Esophagus squamous epithelium (tissue), 5 donors: Measurements from ENCODE around the gene PCBD1. TPM values are rescaled to one million over a fixed set of nuclear protein-coding genes. Genes with fewer than 3 reads are reported as not detected.

Experiments
- DNase-seq: peaks from one replicate; lab custom pipeline; 2025; lab: John Stamatoyannopoulos, UW
- H3K27ac ChIP-seq, 4 donors: fragments of 200-600 bp; sonication (generic); one replicate each; pipeline ENCODE4 v1.5.1; 2016 to 2019; ENCODE audit warnings: mild to moderate bottlenecking in 1 of 4
- H3K27me3 ChIP-seq, 4 donors: fragments of 200-600 bp; sonication (generic); 1 replicate in 3 of 4; 2 replicates in 1 of 4; pipeline versions ENCODE4 v1.5.1 to v1.6.0; 2017 to 2021; ENCODE audit warnings: antibody characterized with exemption in 1 of 4
- H3K36me3 ChIP-seq, 3 donors: fragments of 200-600 bp; sonication (generic); one replicate each; pipeline ENCODE4 v1.5.1; 2016 to 2019
- H3K4me1 ChIP-seq, 3 donors: fragments of 200-600 bp; sonication (generic); one replicate each; pipeline ENCODE4 v1.5.1; 2017 to 2019
- H3K4me3 ChIP-seq, 4 donors: fragments of 200-600 bp; sonication (generic); 1 replicate in 3 of 4; 2 replicates in 1 of 4; pipeline ENCODE4 v1.5.1; 2016 to 2019; ENCODE audit warnings: mild to moderate bottlenecking in 2 of 4, moderate library complexity in 1 of 4
- H3K9me3 ChIP-seq, 3 donors: fragments of 200-600 bp; sonication (generic); one replicate each; pipeline ENCODE4 v1.5.1; 2016 to 2019
- POLR2A ChIP-seq, 4 donors: fragments of 450-650 bp; IDR thresholded peaks; one replicate each; pipeline ENCODE4 v1.6.1; 2017; ENCODE audit warnings: antibody characterized with exemption in 4 of 4, mild to moderate bottlenecking in 4 of 4, moderate library complexity in 3 of 4
- WGBS, 2 donors: methylation state at CpG; one replicate each; pipeline ENCODE4 v1.1.5; 2018; 5-methylcytosine and 5-hydroxymethylcytosine counted together
- intact Hi-C: fragments of 100-400 bp; cut with DNase I; formaldehyde crosslinking; loops from one replicate; pipeline ENCODE4 v1.15.0; 2022
- total RNA-seq, 4 donors: library from RNA; depleted of rRNA; stranded (reverse); fragments of >200 nt; gene quantifications; one replicate each; pipeline ENCODE4 v1.1.0, GENCODE V29; 2016
- TF ChIP-seq, protein P1 (sequence below), 6 experiments: fragments of 450-650 bp in 4 of 6; fragments of 200-600 bp in 2 of 6; sonication (generic) in 2 of 6; IDR thresholded peaks; one replicate each; pipeline ENCODE4 v1.5.1; 2016 to 2019; ENCODE audit warnings: antibody characterized with exemption in 6 of 6, mild to moderate bottlenecking in 4 of 6, moderate library complexity in 4 of 6
- donor health status: DM: yes; HTN: yes; CAD: no.

PCBD1 gene
- total RNA-seq, 4 donors from 2014 or later: 26.2 to 56.3 (median 41.5) TPM

DNA sequence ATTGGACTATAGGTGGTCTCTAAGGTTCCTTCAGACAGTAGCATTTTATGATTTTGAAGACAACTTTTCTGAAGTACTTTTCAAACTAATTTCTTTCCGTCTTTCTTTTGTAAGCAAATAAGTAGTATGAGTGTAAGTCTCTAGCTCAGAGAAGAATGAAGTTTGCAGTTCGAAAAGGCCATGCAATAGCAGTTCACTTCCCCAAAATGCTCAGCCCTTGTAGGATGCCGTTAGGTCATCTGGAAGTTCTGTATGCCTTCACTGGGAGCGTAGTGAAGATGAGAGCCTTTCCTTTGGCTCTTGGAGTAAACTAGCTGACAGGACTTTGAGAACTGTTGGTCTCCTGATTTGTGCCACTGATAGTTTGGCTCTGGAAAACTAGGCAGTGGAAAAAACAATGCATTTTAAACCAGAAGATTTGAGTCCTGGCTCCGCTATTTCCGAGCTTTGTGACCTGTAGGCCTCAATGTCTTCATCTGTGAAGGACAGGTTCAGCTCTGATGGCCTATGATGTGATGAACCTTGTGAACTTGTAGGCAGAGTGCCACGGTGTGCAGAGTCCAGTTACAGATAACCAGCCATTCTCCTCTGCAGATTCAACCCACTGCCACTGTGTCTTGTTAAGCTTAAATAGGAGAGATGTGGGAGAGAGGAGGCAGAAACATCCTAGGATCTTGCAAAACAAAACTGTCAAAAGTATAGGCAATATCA lies 53.8 kb downstream of the PCBD1 start:
- DNase-seq: no peak
- 79 to 85% methylated on average over 7 of the region's 7 CpGs for WGBS, 2 donors
- intact Hi-C loops: no loop called here
- no peak overlapping the region for H3K27ac ChIP-seq
- peaks cover 5 to 65% (median 6%) of the 10 kb centered on the region in 3 donors for H3K4me1 ChIP-seq
- H3K36me3 ChIP-seq: peaks cover 0 to 31% (median 0%) of the 10 kb centered on the region in 3 donors
- no peaks in the 10 kb centered on the region for H3K27me3 ChIP-seq
- no peak overlapping the region for H3K4me3 ChIP-seq
- TF ChIP-seq POLR2A (IDR thresholded peaks at IDR 0.05): no peak
- TF ChIP-seq, protein P1, sequence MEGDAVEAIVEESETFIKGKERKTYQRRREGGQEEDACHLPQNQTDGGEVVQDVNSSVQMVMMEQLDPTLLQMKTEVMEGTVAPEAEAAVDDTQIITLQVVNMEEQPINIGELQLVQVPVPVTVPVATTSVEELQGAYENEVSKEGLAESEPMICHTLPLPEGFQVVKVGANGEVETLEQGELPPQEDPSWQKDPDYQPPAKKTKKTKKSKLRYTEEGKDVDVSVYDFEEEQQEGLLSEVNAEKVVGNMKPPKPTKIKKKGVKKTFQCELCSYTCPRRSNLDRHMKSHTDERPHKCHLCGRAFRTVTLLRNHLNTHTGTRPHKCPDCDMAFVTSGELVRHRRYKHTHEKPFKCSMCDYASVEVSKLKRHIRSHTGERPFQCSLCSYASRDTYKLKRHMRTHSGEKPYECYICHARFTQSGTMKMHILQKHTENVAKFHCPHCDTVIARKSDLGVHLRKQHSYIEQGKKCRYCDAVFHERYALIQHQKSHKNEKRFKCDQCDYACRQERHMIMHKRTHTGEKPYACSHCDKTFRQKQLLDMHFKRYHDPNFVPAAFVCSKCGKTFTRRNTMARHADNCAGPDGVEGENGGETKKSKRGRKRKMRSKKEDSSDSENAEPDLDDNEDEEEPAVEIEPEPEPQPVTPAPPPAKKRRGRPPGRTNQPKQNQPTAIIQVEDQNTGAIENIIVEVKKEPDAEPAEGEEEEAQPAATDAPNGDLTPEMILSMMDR (IDR thresholded peaks at IDR 0.05): no peak
- H3K9me3 ChIP-seq: no peaks in the 10 kb centered on the region

DNA sequence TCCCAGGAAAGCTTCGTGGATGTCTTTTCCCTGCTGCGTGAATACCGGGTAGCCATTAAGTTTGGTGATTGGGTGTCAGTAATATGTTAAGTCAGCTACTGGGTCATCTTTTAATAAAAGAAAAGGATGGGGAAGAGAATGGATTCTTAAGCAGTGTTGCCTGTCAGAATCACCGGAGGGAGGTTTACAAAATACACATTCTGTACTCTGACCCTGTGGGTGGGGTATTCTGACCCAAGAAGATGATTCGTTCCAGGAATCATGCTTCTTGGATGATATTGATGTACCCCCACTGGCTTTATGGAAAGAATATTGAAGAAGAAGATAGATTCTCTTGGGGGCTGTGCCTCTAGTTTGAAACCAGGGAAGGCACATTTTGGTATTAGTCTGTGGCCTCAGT lies 54.3 kb downstream of the PCBD1 start:
- intact Hi-C loops: no loop called here
- 77 to 82% methylated on average over 4 to 5 of the region's 5 CpGs for WGBS, 2 donors
- TF ChIP-seq POLR2A (IDR thresholded peaks at IDR 0.05): no peak
- TF ChIP-seq, protein P1 (IDR thresholded peaks at IDR 0.05): no peak

DNA sequence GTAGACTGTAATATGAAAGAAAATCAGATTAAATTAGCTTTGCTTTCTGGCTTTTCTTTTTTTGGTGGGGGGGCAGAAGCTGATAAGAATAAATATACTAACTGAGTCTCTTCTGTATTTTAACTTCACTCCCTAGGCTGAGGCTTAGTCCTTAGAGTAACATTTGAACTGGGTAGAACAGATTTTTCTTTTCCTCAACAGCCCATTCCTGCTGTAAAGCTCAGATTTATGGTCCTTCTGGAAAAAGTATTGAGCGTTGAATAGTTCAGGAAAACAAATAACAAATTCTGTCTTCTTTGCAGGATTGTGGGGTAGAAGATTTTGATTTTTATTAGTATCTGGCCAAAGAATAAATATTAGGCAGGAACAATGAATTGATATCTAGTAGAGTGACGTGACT lies 54.8 kb downstream of the PCBD1 start:
- peaks cover 5 to 65% (median 6%) of the 10 kb centered on the region in 3 donors for H3K4me1 ChIP-seq
- no peak overlapping the region for H3K4me3 ChIP-seq
- H3K27me3 ChIP-seq: no peaks in the 10 kb centered on the region
- 64 to 100% methylated on average over 2 of the region's 2 CpGs for WGBS, 2 donors
- no peak for TF ChIP-seq POLR2A (IDR thresholded peaks at IDR 0.05)
- TF ChIP-seq, protein P1 (IDR thresholded peaks at IDR 0.05): no peak
- H3K27ac ChIP-seq: no peak overlapping the region
- no peak for DNase-seq
- no peaks in the 10 kb centered on the region for H3K9me3 ChIP-seq
- peaks cover 0 to 32% (median 0%) of the 10 kb centered on the region in 3 donors for H3K36me3 ChIP-seq
- intact Hi-C loops: no loop called here

More for the DNA sequence above, 54.3 kb downstream of the PCBD1 start:
- no peak for DNase-seq
- Histone ChIP-seq H3K4me3 (no peak overlapping the region), H3K27ac (no peak overlapping the region), H3K27me3 (no peaks in the 10 kb centered on the region), H3K36me3 (peaks cover 0 to 31% (median 0%) of the 10 kb centered on the region in 3 donors), H3K9me3 (no peaks in the 10 kb centered on the region), H3K4me1 (peaks cover 5 to 65% (median 6%) of the 10 kb centered on the region in 3 donors)

Other genes with a start within 250 kb of the PCBD1 start
- under 1 TPM in 3 of 4 donors, not detected in 1; 0.23 to 0.75 (median 0.38) TPM for gene ADAMTS14, start 216.1 kb downstream of the PCBD1 start, total RNA-seq
- not detected for gene TBATA, start 103.2 kb downstream of the PCBD1 start, total RNA-seq
- 10 to 100 TPM; 34.2 to 47.1 (median 43.1) TPM for gene SGPL1, start 72.6 kb downstream of the PCBD1 start, total RNA-seq